Smooth muscle cell (in vitro differentiated cells): ENCODE measurements around the gene PRMT9. TPM values are rescaled to one million over a fixed set of nuclear protein-coding genes. Genes with fewer than 3 reads are reported as not detected.

Experiments
- DNase-seq: peaks from one replicate; lab custom pipeline; 2025; ENCODE audit not compliant: unreplicated experiment; lab: John Stamatoyannopoulos, UW
- H2AFZ ChIP-seq: fragments of 200-600 bp; sonication (generic); 2 replicates; pipeline ENCODE4 v1.6.0; 2016; ENCODE audit warnings: antibody characterized with exemption, low read depth, mild to moderate bottlenecking
- H3F3A ChIP-seq: fragments of 200-600 bp; sonication (generic); 2 replicates; pipeline ENCODE4 v1.6.0; 2017; ENCODE audit warnings: antibody characterized with exemption, low read depth
- H3K27ac ChIP-seq: fragments of 200-600 bp; sonication (generic); 2 replicates; pipeline ENCODE4 v1.5.1; 2016; ENCODE audit warnings: low read depth, mild to moderate bottlenecking
- H3K27me3 ChIP-seq: fragments of 200-600 bp; sonication (generic); 2 replicates; pipeline ENCODE4 v1.6.1; 2016; ENCODE audit warnings: low read depth, mild to moderate bottlenecking
- H3K36me3 ChIP-seq: fragments of 200-600 bp; sonication (generic); 2 replicates; pipeline ENCODE4 v1.5.1; 2016; ENCODE audit warnings: low read depth
- H3K4me1 ChIP-seq: fragments of 200-600 bp; sonication (generic); 2 replicates; pipeline ENCODE4 v1.5.1; 2016; ENCODE audit warnings: low read depth
- H3K4me2 ChIP-seq: fragments of 200-600 bp; sonication (generic); 2 replicates; pipeline ENCODE4 v1.6.0; 2016; ENCODE audit warnings: mild to moderate bottlenecking
- H3K4me3 ChIP-seq: fragments of 200-600 bp; sonication (generic); 2 replicates; pipeline ENCODE4 v1.5.1; 2016; ENCODE audit warnings: mild to moderate bottlenecking
- H3K79me2 ChIP-seq: fragments of 200-600 bp; sonication (generic); 2 replicates; pipeline ENCODE4 v1.6.0; 2016; ENCODE audit warnings: low read depth, mild to moderate bottlenecking
- H3K9ac ChIP-seq: fragments of 200-600 bp; sonication (generic); 2 replicates; pipeline ENCODE4 v1.6.0; 2016; ENCODE audit warnings: low read depth
- H3K9me3 ChIP-seq: fragments of 200-600 bp; sonication (generic); replicated peaks from 2 replicates; pipeline ENCODE4 v1.5.1; 2016; ENCODE audit warnings: low read depth
- H4K20me1 ChIP-seq: fragments of 200-600 bp; sonication (generic); 2 replicates; pipeline ENCODE4 v1.6.0; 2016; ENCODE audit warnings: low read depth
- CTCF ChIP-seq: fragments of 200-600 bp; sonication (generic); IDR thresholded peaks from 2 replicates; pipeline ENCODE4 v1.5.1; 2017; ENCODE audit warnings: borderline replicate concordance, mild to moderate bottlenecking, antibody characterized with exemption; ENCODE audit not compliant: insufficient read depth, poor library complexity, severe bottlenecking
- WGBS: methylation state at CpG from one replicate; pipeline ENCODE4 v1.1.7; 2016; ENCODE audit warnings: low lambda C conversion rate; 5-methylcytosine and 5-hydroxymethylcytosine counted together
- polyA plus RNA-seq: library from polyadenylated mRNA; unstranded; fragments of >200 nt; fragmentation: Nextera tagmentation; extraction: Ambion mirVana; gene quantifications from 2 replicates; pipeline ENCODE4 v1.2.1, GENCODE V29; 2016
- total RNA-seq: library from RNA; depleted of rRNA; stranded (reverse); fragments of >200 nt; gene quantifications from 2 replicates; pipeline ENCODE4 v1.2.3, GENCODE V29; 2014

PRMT9 gene
- 6.4 and 10.6 TPM in 2 replicates for total RNA-seq
- 4.9 and 5.5 TPM in 2 replicates for polyA plus RNA-seq

- H3K4me2 ChIP-seq: peak within 1 kb of the TSS; percentile 85
- no peaks in the 10 kb centered on the region for H3K27me3 ChIP-seq
- H4K20me1 ChIP-seq: no peaks in the 10 kb centered on the region
- H3K9me3 ChIP-seq: no peaks in the 10 kb centered on the region
- H3F3A ChIP-seq: no peaks in the 10 kb centered on the region
- peaks cover 29% of the 10 kb centered on the region for H3K79me2 ChIP-seq
- peak within 1 kb of the TSS; percentile 77 for H3K4me3 ChIP-seq
- no peak for TF ChIP-seq CTCF
- H3K27ac ChIP-seq: peak within 1 kb of the TSS; percentile 88
- peaks cover 15% of the 10 kb centered on the region for H3K4me1 ChIP-seq
- DNase-seq: peak; percentile 64
- 1% methylated on average over 69 of the region's 69 CpGs for WGBS
- H3K36me3 ChIP-seq: no peaks in the 10 kb centered on the region
- peak within 1 kb of the TSS; percentile 92 for H3K9ac ChIP-seq
- H2AFZ ChIP-seq: peak within 1 kb of the TSS; percentile 95
Observed at GRCh38 chr4:147683717-147684700, at the start of gene PRMT9. PRMT9 (minus strand) TSS chr4:147684163; CDS start chr4:147683987, 176 bp downstream.

GRCh38 chr4:147732518-147733235 is 48.7 kb upstream of the PRMT9 start:
- TF ChIP-seq CTCF: no peak
- Histone ChIP-seq H3K79me2 (peaks cover 44% of the 10 kb centered on the region), H3K9ac (peak overlapping the region; percentile 65), H3K36me3 (no peaks in the 10 kb centered on the region), H4K20me1 (peaks cover 10% of the 10 kb centered on the region), H3K4me3 (peak overlapping the region; percentile 83), H3K4me2 (peak overlapping the region; percentile 96), H3K4me1 (peaks cover 30% of the 10 kb centered on the region), H2AFZ (peak overlapping the region; percentile 98), H3K27me3 (no peaks in the 10 kb centered on the region), H3K27ac (peak overlapping the region; percentile 63), H3F3A (no peaks in the 10 kb centered on the region), H3K9me3 (no peaks in the 10 kb centered on the region)
- DNase-seq: peak; percentile 37
- 2% methylated on average over 18 of the region's 38 CpGs for WGBS

- Histone ChIP-seq H3K27me3 (no peaks in the 10 kb centered on the region), H3K4me1 (peaks cover 30% of the 10 kb centered on the region), H3K4me2 (peak within 1 kb of the TSS; percentile 96), H3K4me3 (peak within 1 kb of the TSS; percentile 83), H3K36me3 (no peaks in the 10 kb centered on the region), H3F3A (no peaks in the 10 kb centered on the region), H3K9me3 (no peaks in the 10 kb centered on the region), H3K79me2 (peaks cover 36% of the 10 kb centered on the region), H3K27ac (peak within 1 kb of the TSS; percentile 63), H4K20me1 (peaks cover 10% of the 10 kb centered on the region), H3K9ac (peak within 1 kb of the TSS; percentile 68), H2AFZ (peak within 1 kb of the TSS; percentile 98)
- TF ChIP-seq CTCF: no peak
- WGBS: 0% methylated on average over 65 of the region's 106 CpGs
- peak; percentile 57 for DNase-seq
Observed at GRCh38 chr4:147731580-147732517, 47.9 kb upstream of the PRMT9 start, which contains the start of gene ARHGAP10. ARHGAP10 (plus strand) TSS chr4:147732088; CDS start chr4:147732302, 214 bp downstream.
